ENCODE measurements around the gene FBXO40.
A peak's percentile ranks its signal among the peaks of the same experiment; 100 is the strongest.

Gene FBXO40

GRCh38 chr3:121592856-121593702 lies at the start of gene FBXO40:
Gene FBXO40 (plus strand): TSS chr3:121593379. CDS start chr3:121620576, 27,197 bp downstream.
- no peak for TF ChIP-seq POLR2A (IDR thresholded peaks at IDR 0.05; ENCODE audit: extremely low read depth, insufficient read length)
- no peak for TF ChIP-seq MYC (IDR thresholded peaks at IDR 0.05; ENCODE audit: low read depth, low read length)
- TF ChIP-seq MAX (IDR thresholded peaks at IDR 0.05; ENCODE audit: low read depth, low read length) = no peak
- TF ChIP-seq, protein P1, sequence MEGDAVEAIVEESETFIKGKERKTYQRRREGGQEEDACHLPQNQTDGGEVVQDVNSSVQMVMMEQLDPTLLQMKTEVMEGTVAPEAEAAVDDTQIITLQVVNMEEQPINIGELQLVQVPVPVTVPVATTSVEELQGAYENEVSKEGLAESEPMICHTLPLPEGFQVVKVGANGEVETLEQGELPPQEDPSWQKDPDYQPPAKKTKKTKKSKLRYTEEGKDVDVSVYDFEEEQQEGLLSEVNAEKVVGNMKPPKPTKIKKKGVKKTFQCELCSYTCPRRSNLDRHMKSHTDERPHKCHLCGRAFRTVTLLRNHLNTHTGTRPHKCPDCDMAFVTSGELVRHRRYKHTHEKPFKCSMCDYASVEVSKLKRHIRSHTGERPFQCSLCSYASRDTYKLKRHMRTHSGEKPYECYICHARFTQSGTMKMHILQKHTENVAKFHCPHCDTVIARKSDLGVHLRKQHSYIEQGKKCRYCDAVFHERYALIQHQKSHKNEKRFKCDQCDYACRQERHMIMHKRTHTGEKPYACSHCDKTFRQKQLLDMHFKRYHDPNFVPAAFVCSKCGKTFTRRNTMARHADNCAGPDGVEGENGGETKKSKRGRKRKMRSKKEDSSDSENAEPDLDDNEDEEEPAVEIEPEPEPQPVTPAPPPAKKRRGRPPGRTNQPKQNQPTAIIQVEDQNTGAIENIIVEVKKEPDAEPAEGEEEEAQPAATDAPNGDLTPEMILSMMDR (IDR thresholded peaks at IDR 0.05; ENCODE audit: low read depth, low read length) = no peak
- DNase-seq (ENCODE audit: low read depth) = no peak
- no peak within 1 kb of the TSS for H3K4me3 ChIP-seq (ENCODE audit: low read depth, low read length)

DNA sequence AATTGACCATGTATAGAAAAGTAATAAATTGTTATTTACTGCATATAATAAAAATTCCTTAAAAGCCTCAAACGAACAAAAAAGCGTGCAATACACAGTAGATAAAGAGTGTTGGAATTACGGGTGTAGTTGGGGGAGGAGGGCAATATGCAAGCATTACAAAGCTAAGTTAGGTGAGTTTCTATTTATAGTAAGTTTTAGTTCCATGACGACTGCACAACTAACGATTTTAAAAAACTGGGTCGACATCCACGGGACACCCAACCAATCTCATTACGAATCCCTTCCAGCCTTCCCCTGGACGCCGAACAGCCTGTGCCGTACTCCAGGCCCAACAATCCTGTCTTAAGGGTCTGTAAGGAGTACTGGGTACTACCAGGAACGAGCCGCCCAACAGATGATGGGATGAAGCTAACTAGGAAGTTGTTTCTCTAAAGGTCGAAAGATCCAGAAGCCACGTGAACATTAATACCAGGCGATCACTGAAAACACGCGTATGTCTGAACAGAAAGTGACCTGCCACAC lies 48.1 kb upstream of the FBXO40 start:
- H3K4me3 ChIP-seq (ENCODE audit: low read depth, low read length) = peak overlapping the region; percentile 96
- TF ChIP-seq, protein P1 (IDR thresholded peaks at IDR 0.05; ENCODE audit: low read depth, low read length) = no peak
- TF ChIP-seq MYC (IDR thresholded peaks at IDR 0.05; ENCODE audit: low read depth, low read length) (no peak), MAX (IDR thresholded peaks at IDR 0.05; ENCODE audit: low read depth, low read length) (peak; percentile 45; the same call in 1 of the 2 replicates), POLR2A (IDR thresholded peaks at IDR 0.05; ENCODE audit: extremely low read depth, insufficient read length) (no peak)
- DNase-seq (ENCODE audit: low read depth) = no peak

- H3K4me3 ChIP-seq (ENCODE audit: low read depth, low read length) = peak within 1 kb of the TSS; percentile 96
- DNase-seq (ENCODE audit: low read depth) = peak; percentile 97
- TF ChIP-seq, protein P1 (IDR thresholded peaks at IDR 0.05; ENCODE audit: low read depth, low read length) = no peak
- TF ChIP-seq POLR2A (IDR thresholded peaks at IDR 0.05; ENCODE audit: extremely low read depth, insufficient read length) = peak; percentile 79
- TF ChIP-seq MYC (IDR thresholded peaks at IDR 0.05; ENCODE audit: low read depth, low read length) = peak; percentile 59; the same call in 1 of the 2 replicates
- peak; percentile 65 for TF ChIP-seq MAX (IDR thresholded peaks at IDR 0.05; ENCODE audit: low read depth, low read length)
Measured at GRCh38 chr3:121545574-121546455, 47.4 kb upstream of the FBXO40 start, which contains the start of gene POLQ. Gene POLQ (minus strand): TSS chr3:121545988. CDS start chr3:121545877, 111 bp downstream.

DNA sequence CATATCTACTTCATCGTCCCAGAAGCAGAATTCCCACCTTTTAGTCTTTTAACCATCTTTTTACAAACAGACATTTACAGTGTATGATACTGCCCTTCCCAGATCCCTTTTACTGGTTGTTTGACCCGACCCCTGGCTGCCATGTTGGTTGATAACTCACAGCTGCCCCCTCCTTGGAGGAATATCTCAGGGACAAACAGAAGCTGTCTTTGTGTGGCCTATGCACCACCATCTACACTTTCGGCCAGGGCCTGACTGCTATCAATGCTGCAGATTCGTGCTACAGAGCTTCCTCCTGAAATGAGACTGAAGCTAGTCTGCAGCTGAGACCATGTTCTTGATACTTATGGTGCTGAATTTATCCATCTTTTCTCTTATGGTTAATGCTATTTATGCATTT lies 40.8 kb upstream of the FBXO40 start:
- TF ChIP-seq MAX (IDR thresholded peaks at IDR 0.05; ENCODE audit: low read depth, low read length) (no peak), POLR2A (IDR thresholded peaks at IDR 0.05; ENCODE audit: extremely low read depth, insufficient read length) (no peak), MYC (IDR thresholded peaks at IDR 0.05; ENCODE audit: low read depth, low read length) (no peak)
- TF ChIP-seq, protein P1 (IDR thresholded peaks at IDR 0.05; ENCODE audit: low read depth, low read length) = no peak
- no peak for DNase-seq (ENCODE audit: low read depth)
- no peak overlapping the region for H3K4me3 ChIP-seq (ENCODE audit: low read depth, low read length)

DNA sequence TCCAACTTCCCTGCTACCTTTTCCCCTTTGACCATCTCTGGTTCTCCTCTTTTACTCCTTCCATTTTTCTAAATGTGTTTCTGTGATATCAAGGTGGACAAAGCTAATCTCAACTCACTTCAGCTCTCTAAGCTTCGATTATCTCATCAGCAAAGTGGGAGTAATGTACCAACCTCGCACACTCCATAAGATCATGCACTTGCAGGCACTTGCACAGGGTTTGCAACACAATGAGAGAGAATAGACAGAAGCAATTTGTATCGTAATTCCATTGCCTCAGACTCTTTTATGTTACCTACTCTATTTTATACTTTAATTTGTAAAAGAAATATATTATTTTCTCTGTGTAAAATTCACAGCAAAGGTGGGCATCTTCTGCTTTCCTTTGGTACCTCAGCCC lies 40.4 kb upstream of the FBXO40 start:
- TF ChIP-seq, protein P1 (IDR thresholded peaks at IDR 0.05; ENCODE audit: low read depth, low read length) = no peak
- TF ChIP-seq MYC (IDR thresholded peaks at IDR 0.05; ENCODE audit: low read depth, low read length) (no peak), MAX (IDR thresholded peaks at IDR 0.05; ENCODE audit: low read depth, low read length) (no peak), POLR2A (IDR thresholded peaks at IDR 0.05; ENCODE audit: extremely low read depth, insufficient read length) (no peak)
- no peak overlapping the region for H3K4me3 ChIP-seq (ENCODE audit: low read depth, low read length)
- no peak for DNase-seq (ENCODE audit: low read depth)
